AG04450 (cell line): ENCODE measurements around the gene TNFRSF19. TPM values are rescaled to one million over a fixed set of nuclear protein-coding genes. Genes with fewer than 3 reads are reported as not detected.

ENCODE experiments used
- CTCF ChIA-PET: fragments of 300-600, 350-600 bp; formaldehyde crosslinking; extraction: SDS; loops from one replicate; lab custom pipeline; 2022; ENCODE audit warnings: antibody characterized with exemption, inconsistent platforms; lab: Charles Lee
- POLR2A ChIA-PET: fragments of 350-600 bp; formaldehyde crosslinking; extraction: SDS; loops from one replicate; lab custom pipeline; 2021; ENCODE audit warnings: antibody characterized with exemption, inconsistent platforms; lab: Yijun Ruan, JAX
- DNase-seq: peaks from one replicate; pipeline ENCODE4 v3.0.0-alpha.2; 2011; ENCODE audit warnings: low read depth, low spot score
- H3K27ac ChIP-seq: one replicate; pipeline ENCODE4 v1.5.1; 2012; ENCODE audit warnings: low read depth, low read length, control low read depth
- H3K27me3 ChIP-seq: one replicate; pipeline ENCODE4 v1.6.0; 2012; ENCODE audit warnings: low read length; ENCODE audit not compliant: control insufficient read depth, insufficient read depth
- H3K4me3 ChIP-seq: 2 replicates; pipeline ENCODE4 v1.5.1; 2011; ENCODE audit warnings: mild to moderate bottlenecking, low read depth, low read length, control low read depth
- H3K9me3 ChIP-seq: 2 replicates; pipeline ENCODE4 v1.5.1; 2012; ENCODE audit warnings: low read length; ENCODE audit not compliant: control insufficient read depth, insufficient read depth
- polyA plus RNA-seq: library from polyadenylated mRNA; depleted of rRNA; stranded (reverse); fragments of >200 nt; gene quantifications from 2 replicates; pipeline ENCODE4 v1.2.3, GENCODE V29; 2011
- TF ChIP-seq, protein P1 (sequence below): IDR thresholded peaks from 2 replicates; pipeline ENCODE4 v1.5.1; 2011; ENCODE audit warnings: low read depth, low read length, control low read depth, inconsistent platforms

TNFRSF19 gene
- polyA plus RNA-seq, 1 experiment: 183 TPM

DNA sequence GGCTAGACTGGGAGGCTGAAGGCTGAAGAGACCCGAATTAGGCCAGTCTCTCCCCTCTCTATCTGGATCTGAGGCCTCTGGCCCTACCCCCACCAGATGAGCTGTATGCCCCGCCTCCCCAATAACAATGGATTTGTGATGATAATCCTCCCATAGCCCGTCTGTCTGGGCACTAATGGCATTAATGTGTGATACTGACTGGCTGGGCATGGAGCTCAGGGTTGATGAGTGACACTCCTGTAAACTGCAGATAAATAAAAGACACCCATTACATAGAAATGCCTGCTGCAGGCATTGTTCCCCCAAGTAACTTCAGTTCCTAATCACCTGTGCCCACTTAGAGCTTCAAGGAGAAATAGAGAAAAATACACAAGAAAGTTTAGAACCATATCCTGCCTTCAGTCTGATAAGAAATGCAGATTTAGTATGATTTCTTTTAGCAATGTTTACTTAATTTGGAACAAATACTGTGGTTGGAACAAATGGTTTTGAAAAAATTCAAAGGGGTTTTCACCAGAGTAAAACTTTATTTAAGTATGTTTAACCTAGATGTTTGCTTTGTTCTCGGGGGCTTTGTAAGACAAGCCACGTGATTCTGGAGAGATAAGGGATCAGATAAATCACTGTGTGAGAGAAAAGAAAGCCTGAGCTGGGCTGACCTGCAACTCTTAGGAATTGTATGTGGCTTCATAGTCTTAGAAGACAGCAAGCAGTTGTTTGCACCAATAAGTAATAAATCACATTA is 60.3 kb downstream of the TNFRSF19 start:
- no peak overlapping the region for H3K27ac ChIP-seq
- H3K4me3 ChIP-seq: no peak overlapping the region
- no peaks in the 10 kb centered on the region for H3K9me3 ChIP-seq
- no peak for DNase-seq
- ChIA-PET CTCF (no interaction called here), POLR2A (interaction anchor here (0.7 to 0.8 kb wide), 2 partner anchors 9 to 165 kb away, joined by 4 to 10 read pairs; no protein-coding TSS in a partner anchor)
- TF ChIP-seq, protein P1, sequence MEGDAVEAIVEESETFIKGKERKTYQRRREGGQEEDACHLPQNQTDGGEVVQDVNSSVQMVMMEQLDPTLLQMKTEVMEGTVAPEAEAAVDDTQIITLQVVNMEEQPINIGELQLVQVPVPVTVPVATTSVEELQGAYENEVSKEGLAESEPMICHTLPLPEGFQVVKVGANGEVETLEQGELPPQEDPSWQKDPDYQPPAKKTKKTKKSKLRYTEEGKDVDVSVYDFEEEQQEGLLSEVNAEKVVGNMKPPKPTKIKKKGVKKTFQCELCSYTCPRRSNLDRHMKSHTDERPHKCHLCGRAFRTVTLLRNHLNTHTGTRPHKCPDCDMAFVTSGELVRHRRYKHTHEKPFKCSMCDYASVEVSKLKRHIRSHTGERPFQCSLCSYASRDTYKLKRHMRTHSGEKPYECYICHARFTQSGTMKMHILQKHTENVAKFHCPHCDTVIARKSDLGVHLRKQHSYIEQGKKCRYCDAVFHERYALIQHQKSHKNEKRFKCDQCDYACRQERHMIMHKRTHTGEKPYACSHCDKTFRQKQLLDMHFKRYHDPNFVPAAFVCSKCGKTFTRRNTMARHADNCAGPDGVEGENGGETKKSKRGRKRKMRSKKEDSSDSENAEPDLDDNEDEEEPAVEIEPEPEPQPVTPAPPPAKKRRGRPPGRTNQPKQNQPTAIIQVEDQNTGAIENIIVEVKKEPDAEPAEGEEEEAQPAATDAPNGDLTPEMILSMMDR: no peak
- no peaks in the 10 kb centered on the region for H3K27me3 ChIP-seq

DNA sequence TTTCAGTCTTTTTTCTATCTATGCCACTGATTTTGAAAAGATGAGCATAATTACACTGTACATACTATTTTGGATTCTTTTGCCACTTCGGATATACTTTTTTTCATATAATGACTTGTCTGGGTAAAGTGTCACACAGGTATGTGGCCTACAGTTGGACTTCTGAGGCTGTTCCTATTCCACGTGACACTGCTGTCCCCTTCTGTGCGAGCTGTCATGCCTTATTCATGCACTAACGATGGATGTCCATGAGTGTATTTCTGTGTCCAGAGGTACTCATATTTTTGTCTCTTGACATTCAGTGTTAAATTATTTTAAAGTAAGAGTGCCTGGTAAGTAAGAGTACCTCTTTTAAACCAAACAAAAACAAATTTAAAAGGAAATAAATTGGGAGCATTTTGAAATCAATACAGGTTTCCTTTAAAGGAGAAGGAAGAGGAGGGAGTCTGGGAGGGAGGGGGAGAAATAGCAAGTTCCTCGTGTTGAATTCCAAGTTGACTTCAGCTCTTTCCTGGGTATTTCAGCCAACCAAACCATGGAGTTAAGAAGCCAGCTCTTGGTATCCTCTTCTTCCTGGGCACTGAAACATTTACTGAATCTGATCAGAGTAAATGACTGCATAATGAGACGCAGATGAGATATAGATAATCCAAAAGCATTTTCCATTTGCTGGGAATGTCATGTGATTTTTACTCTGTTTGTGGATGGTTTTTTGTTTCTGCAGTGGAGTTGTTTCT is 61.3 kb downstream of the TNFRSF19 start:
- TF ChIP-seq, protein P1: no peak
- Histone ChIP-seq H3K27me3 (no peaks in the 10 kb centered on the region), H3K4me3 (no peak overlapping the region), H3K9me3 (no peaks in the 10 kb centered on the region), H3K27ac (no peak overlapping the region)
- ChIA-PET POLR2A (no interaction called here), CTCF (no interaction called here)
- no peak for DNase-seq

DNA sequence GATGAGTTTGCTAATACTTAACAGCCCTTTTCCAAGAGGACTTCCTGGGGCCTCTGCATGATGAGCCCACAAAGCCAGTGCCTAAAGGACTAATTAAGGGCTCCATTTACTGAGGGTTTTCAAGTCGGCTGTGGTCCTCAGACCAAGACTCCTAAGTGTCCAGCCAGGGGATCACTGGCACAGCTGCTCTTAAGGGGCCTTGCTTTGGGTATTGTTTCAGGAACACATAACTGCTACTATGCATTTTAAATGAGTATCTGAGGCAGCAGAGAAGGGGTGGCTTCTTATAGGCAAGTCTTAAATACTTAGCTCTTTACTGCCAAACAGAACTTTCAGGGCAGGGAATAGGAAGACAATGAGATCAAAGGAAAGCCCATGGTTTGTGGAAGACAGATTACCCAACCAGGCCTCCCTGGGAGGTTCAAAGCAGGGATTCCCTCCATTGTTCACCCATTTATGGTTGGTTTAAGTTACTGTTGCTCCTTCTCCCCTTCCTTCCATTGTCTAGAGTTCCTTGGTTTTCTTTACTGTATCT is 61.9 kb downstream of the TNFRSF19 start:
- POLR2A ChIA-PET: no interaction called here
- Histone ChIP-seq H3K4me3 (no peak overlapping the region), H3K27ac (no peak overlapping the region), H3K27me3 (no peaks in the 10 kb centered on the region), H3K9me3 (no peaks in the 10 kb centered on the region)
- TF ChIP-seq, protein P1: no peak
- DNase-seq: no peak
- CTCF ChIA-PET: no interaction called here

DNA sequence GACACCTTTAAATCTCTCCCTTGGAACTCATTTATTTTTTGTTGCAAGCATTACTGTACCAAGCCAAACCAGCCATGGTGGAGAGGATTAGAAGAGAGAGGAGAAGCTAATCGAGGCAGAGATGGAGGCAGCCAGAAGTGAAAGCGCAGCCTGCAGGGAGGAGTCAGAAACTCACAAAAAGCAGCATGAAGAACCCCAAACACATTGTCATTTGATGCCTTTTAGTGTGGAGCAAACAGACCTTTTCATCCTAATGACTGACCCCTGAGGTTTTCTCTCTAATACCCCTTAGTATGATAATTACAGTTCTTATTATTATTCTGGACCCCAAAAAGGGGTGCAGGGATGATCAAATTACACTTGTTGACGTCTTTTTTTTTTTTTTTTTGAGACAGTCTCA is 62.5 kb downstream of the TNFRSF19 start:
- no peak for DNase-seq
- Histone ChIP-seq H3K27ac (no peak overlapping the region), H3K4me3 (no peak overlapping the region), H3K9me3 (no peaks in the 10 kb centered on the region), H3K27me3 (no peaks in the 10 kb centered on the region)
- ChIA-PET CTCF (no interaction called here), POLR2A (no interaction called here)
- TF ChIP-seq, protein P1: no peak
